Hepatocyte (in vitro differentiated cells): ENCODE results near the gene PRR19. TPM values are rescaled to one million over a fixed set of nuclear protein-coding genes. Genes with fewer than 3 reads are reported as not detected.
"Not testable (repeated sequence)": the region's sequence is repeated elsewhere in the genome, so short reads cannot be mapped to it uniquely, and the experiment has no call there.

Source experiments
- DNase-seq: peaks from one replicate; pipeline ENCODE4 v3.0.0-alpha.2; 2016; ENCODE audit warnings: low spot score
- H2AFZ ChIP-seq: fragments of 200-600 bp; sonication (generic); 2 replicates; pipeline ENCODE4 v1.6.0; 2016; ENCODE audit warnings: antibody characterized with exemption, mild to moderate bottlenecking
- H3K27ac ChIP-seq: fragments of 200-600 bp; sonication (generic); 2 replicates; pipeline ENCODE4 v1.5.1; 2016; ENCODE audit warnings: mild to moderate bottlenecking
- H3K27me3 ChIP-seq: fragments of 200-600 bp; sonication (generic); 2 replicates; pipeline ENCODE4 v1.6.1; 2016
- H3K36me3 ChIP-seq: fragments of 200-600 bp; sonication (generic); replicated peaks from 2 replicates; pipeline ENCODE4 v1.5.1; 2016; ENCODE audit warnings: low read depth; ENCODE audit not compliant: insufficient read depth
- H3K4me1 ChIP-seq: fragments of 200-600 bp; sonication (generic); 2 replicates; pipeline ENCODE4 v1.5.1; 2016; ENCODE audit warnings: mild to moderate bottlenecking, moderate library complexity; ENCODE audit not compliant: insufficient read depth
- H3K4me2 ChIP-seq: fragments of 200-600 bp; sonication (generic); 2 replicates; pipeline ENCODE4 v1.6.0; 2016
- H3K4me3 ChIP-seq: fragments of 200-600 bp; sonication (generic); 2 replicates; pipeline ENCODE4 v1.5.1; 2016; ENCODE audit warnings: mild to moderate bottlenecking
- H3K79me2 ChIP-seq: fragments of 200-600 bp; sonication (generic); 2 replicates; pipeline ENCODE4 v1.6.0; 2017; ENCODE audit warnings: mild to moderate bottlenecking
- H3K9me2 ChIP-seq: fragments of 200-600 bp; sonication (generic); replicated peaks from 2 replicates; pipeline ENCODE4 v1.6.0; 2017; ENCODE audit warnings: mild to moderate bottlenecking; ENCODE audit not compliant: insufficient read depth
- H3K9me3 ChIP-seq: fragments of 200-600 bp; sonication (generic); 2 replicates; pipeline ENCODE4 v1.5.1; 2016; ENCODE audit warnings: low read depth, mild to moderate bottlenecking
- H4K20me1 ChIP-seq: fragments of 200-600 bp; sonication (generic); 2 replicates; pipeline ENCODE4 v1.6.0; 2016; ENCODE audit warnings: mild to moderate bottlenecking; ENCODE audit not compliant: insufficient read depth, poor library complexity, severe bottlenecking
- EZH2 ChIP-seq: fragments of 200-600 bp; sonication (generic); IDR thresholded peaks from 2 replicates; pipeline ENCODE4 v1.6.1; 2016; ENCODE audit warnings: antibody characterized with exemption, mild to moderate bottlenecking, borderline replicate concordance
- EZH2phosphoT487 ChIP-seq: fragments of 200-600 bp; sonication (generic); IDR thresholded peaks from one replicate; pipeline ENCODE4 v1.6.1; 2018; ENCODE audit warnings: antibody characterized with exemption, mild to moderate bottlenecking, low read depth, moderate library complexity; ENCODE audit not compliant: unreplicated experiment, severe bottlenecking
- WGBS: methylation state at CpG from one replicate; pipeline ENCODE4 v1.1.6; 2016; ENCODE audit warnings: low lambda C conversion rate; ENCODE audit errors: missing lambda C conversion rate; 5-methylcytosine and 5-hydroxymethylcytosine counted together
- polyA plus RNA-seq: library from polyadenylated mRNA; unstranded; fragments of >200 nt; fragmentation: Nextera tagmentation; extraction: Ambion mirVana; gene quantifications from 2 replicates; pipeline ENCODE4 v1.2.1, GENCODE V29; 2016
- total RNA-seq: library from RNA; depleted of rRNA; stranded (reverse); fragments of >200 nt; gene quantifications from 2 replicates; pipeline ENCODE4 v1.2.3, GENCODE V29; 2014
- TF ChIP-seq, protein P1 (sequence below): fragments of 200-600 bp; sonication (generic); IDR thresholded peaks from 2 replicates; pipeline ENCODE4 v1.5.1; 2016; ENCODE audit warnings: antibody characterized with exemption, mild to moderate bottlenecking; ENCODE audit not compliant: poor library complexity

Gene PRR19
- total and polyA plus RNA-seq, 2 experiments from 2014 or later: 2.2 to 3.0 TPM

DNA sequence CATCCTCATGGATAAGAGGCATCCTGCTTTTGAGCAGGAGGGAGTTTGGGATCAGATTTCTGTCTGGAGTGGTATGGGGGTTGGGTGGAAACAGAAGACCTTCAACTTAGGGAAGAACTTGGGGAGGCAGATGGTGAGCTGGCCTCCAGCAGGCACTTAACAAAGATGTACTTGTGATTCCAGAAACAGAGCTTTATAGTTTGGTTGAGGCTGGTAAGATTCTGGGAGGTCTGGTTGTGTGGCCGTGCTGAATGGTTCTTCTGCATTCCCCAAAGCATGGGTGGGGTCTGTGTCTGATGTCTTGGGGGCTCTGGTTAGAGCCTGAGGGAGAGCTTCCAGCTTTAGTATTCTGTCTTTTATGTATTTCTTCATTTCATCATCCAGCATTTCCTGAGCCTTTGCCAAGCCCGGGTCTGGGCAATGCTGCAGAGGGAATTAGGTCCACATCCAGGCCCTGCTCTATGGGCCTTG lies 28.3 kb downstream of the PRR19 start:
- no peaks in the 10 kb centered on the region for H3K36me3 ChIP-seq
- peaks cover 67% of the 10 kb centered on the region for H3K79me2 ChIP-seq
- peaks cover 3% of the 10 kb centered on the region for H4K20me1 ChIP-seq
- no peak overlapping the region for H3K4me3 ChIP-seq
- H3K4me1 ChIP-seq: peaks cover 20% of the 10 kb centered on the region
- H3K4me2 ChIP-seq: no peak overlapping the region
- no peak overlapping the region for H2AFZ ChIP-seq
- WGBS: 67% methylated on average over 2 of the region's 2 CpGs
- no peaks in the 10 kb centered on the region for H3K27me3 ChIP-seq
- H3K27ac ChIP-seq: peak overlapping the region; percentile 12
- no peak for TF ChIP-seq EZH2phosphoT487
- TF ChIP-seq, protein P1, sequence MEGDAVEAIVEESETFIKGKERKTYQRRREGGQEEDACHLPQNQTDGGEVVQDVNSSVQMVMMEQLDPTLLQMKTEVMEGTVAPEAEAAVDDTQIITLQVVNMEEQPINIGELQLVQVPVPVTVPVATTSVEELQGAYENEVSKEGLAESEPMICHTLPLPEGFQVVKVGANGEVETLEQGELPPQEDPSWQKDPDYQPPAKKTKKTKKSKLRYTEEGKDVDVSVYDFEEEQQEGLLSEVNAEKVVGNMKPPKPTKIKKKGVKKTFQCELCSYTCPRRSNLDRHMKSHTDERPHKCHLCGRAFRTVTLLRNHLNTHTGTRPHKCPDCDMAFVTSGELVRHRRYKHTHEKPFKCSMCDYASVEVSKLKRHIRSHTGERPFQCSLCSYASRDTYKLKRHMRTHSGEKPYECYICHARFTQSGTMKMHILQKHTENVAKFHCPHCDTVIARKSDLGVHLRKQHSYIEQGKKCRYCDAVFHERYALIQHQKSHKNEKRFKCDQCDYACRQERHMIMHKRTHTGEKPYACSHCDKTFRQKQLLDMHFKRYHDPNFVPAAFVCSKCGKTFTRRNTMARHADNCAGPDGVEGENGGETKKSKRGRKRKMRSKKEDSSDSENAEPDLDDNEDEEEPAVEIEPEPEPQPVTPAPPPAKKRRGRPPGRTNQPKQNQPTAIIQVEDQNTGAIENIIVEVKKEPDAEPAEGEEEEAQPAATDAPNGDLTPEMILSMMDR: no peak
- no peak for TF ChIP-seq EZH2
- no peaks in the 10 kb centered on the region for H3K9me3 ChIP-seq
- DNase-seq: no peak
- H3K9me2 ChIP-seq: no peaks in the 10 kb centered on the region

GRCh38 chr19:42331333-42331732 lies 29.4 kb downstream of the PRR19 start:
- H3K9me3 ChIP-seq, H3K4me2 ChIP-seq, H3K27ac ChIP-seq, H3K27me3 ChIP-seq, H3K9me2 ChIP-seq, H4K20me1 ChIP-seq, H3K36me3 ChIP-seq, H3K4me3 ChIP-seq, DNase-seq, H2AFZ ChIP-seq: not testable (repeated sequence)
- H3K4me1 ChIP-seq: peaks cover 19% of the 10 kb centered on the region
- H3K79me2 ChIP-seq: peaks cover 60% of the 10 kb centered on the region
- 94% methylated on average over 3 of the region's 3 CpGs for WGBS

- Histone ChIP-seq H3K4me2 (no peak overlapping the region), H3K27ac (no peak overlapping the region), H3K4me1 (peaks cover 12% of the 10 kb centered on the region), H3K36me3 (no peaks in the 10 kb centered on the region), H3K9me3 (no peaks in the 10 kb centered on the region), H3K27me3 (no peaks in the 10 kb centered on the region), H4K20me1 (peaks cover 3% of the 10 kb centered on the region), H2AFZ (no peak overlapping the region), H3K79me2 (peaks cover 53% of the 10 kb centered on the region), H3K4me3 (no peak overlapping the region), H3K9me2 (no peaks in the 10 kb centered on the region)
- WGBS: 89% methylated on average over 4 of the region's 6 CpGs
- no peak for TF ChIP-seq EZH2
- TF ChIP-seq EZH2phosphoT487: no peak
- TF ChIP-seq, protein P1: no peak
- DNase-seq: no peak
These were observed 30.1 kb downstream of the PRR19 start for GRCh38 chr19:42332059-42332458.

DNA sequence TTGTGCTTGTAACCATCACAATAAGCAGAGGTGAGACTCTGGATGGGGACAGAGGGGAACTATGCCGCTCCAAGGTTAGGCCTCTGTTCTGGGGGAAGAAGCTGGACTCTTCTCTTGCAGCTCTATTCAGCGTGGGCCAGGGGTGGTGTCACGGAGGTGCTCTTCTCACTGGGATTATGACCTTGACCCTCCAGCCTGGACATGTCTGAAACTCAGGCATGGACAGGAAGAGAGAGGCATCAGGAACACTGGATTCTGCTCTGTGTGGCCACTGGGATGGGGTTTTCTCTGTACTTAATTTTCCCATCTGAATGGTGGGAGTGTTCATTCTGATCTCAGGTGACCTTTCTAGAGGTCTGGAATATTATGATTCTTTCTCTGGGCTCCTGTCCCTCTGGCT lies 31.1 kb downstream of the PRR19 start:
- Histone ChIP-seq H3K27ac (no peak overlapping the region), H3K4me2 (no peak overlapping the region), H3K79me2 (peaks cover 44% of the 10 kb centered on the region), H3K9me2 (no peaks in the 10 kb centered on the region), H3K9me3 (no peaks in the 10 kb centered on the region), H4K20me1 (peaks cover 3% of the 10 kb centered on the region), H3K27me3 (no peaks in the 10 kb centered on the region), H2AFZ (no peak overlapping the region), H3K36me3 (no peaks in the 10 kb centered on the region), H3K4me1 (peaks cover 5% of the 10 kb centered on the region), H3K4me3 (no peak overlapping the region)
- 83% methylated on average over 3 of the region's 3 CpGs for WGBS
- no peak for DNase-seq
- no peak for TF ChIP-seq EZH2
- no peak for TF ChIP-seq EZH2phosphoT487
- TF ChIP-seq, protein P1: no peak
